ENCODE data around the gene GPAM. TPM values are rescaled to one million over a fixed set of nuclear protein-coding genes. Genes with fewer than 3 reads are reported as not detected.
"Not testable (repeated sequence)": the region's sequence is repeated elsewhere in the genome, so short reads cannot be mapped to it uniquely, and the experiment has no call there.

The GPAM gene
- total and polyA plus RNA-seq, 2 experiments from 2014 or later: 4.9 to 12.5 TPM

GRCh38 chr10:112202561-112203241, 19.1 kb upstream of the GPAM start:
- peak; percentile 95 for DNase-seq
- H3K4me3 ChIP-seq: peak overlapping the region; percentile 32; the same call in 1 of the 2 replicates
- no peaks in the 10 kb centered on the region for H3K79me2 ChIP-seq (ENCODE audit: insufficient read depth)
- no peaks in the 10 kb centered on the region for H3K9me2 ChIP-seq (ENCODE audit: insufficient read depth)
- H3K27ac ChIP-seq: peak overlapping the region; percentile 71
- peaks cover 30% of the 10 kb centered on the region for H3F3A ChIP-seq (ENCODE audit: insufficient read depth)
- TF ChIP-seq EZH2phosphoT487 (IDR thresholded peaks at IDR 0.05; ENCODE audit: insufficient read depth, low read depth) (no peak), EZH2 (IDR thresholded peaks at IDR 0.05; ENCODE audit: insufficient read depth, poor library complexity, severe bottlenecking) (no peak)
- H4K20me1 ChIP-seq (ENCODE audit: insufficient read depth): no peaks in the 10 kb centered on the region
- H3K4me1 ChIP-seq (ENCODE audit: insufficient read depth): peaks cover 35% of the 10 kb centered on the region
- in situ Hi-C loops (cut with MboI): no loop called here
- H2AFZ ChIP-seq: no peak overlapping the region
- no peaks in the 10 kb centered on the region for H3K27me3 ChIP-seq (replicated peaks; ENCODE audit: insufficient read depth)
- peak overlapping the region; percentile 8; the same call in 1 of the 2 replicates for H3K9ac ChIP-seq
- peak overlapping the region; percentile 46 for H3K4me2 ChIP-seq (ENCODE audit: unreplicated experiment)
- WGBS, 2 experiments (ENCODE audit: low coverage in 1 of 2, low lambda C conversion rate in 2 of 2, missing lambda C conversion rate in 2 of 2): 44 to 45% methylated on average over 6 of the region's 6 CpGs
- H3K9me3 ChIP-seq (ENCODE audit: low read depth): no peaks in the 10 kb centered on the region
- no peaks in the 10 kb centered on the region for H3K36me3 ChIP-seq (ENCODE audit: low read depth)

- H3K9me2 ChIP-seq (ENCODE audit: insufficient read depth): no peaks in the 10 kb centered on the region
- H3K79me2 ChIP-seq (ENCODE audit: insufficient read depth): no peaks in the 10 kb centered on the region
- H4K20me1 ChIP-seq (ENCODE audit: insufficient read depth): no peaks in the 10 kb centered on the region
- peaks cover 25% of the 10 kb centered on the region for H3F3A ChIP-seq (ENCODE audit: insufficient read depth)
- H3K4me2 ChIP-seq (ENCODE audit: unreplicated experiment): no peak overlapping the region
- H3K27me3 ChIP-seq (replicated peaks; ENCODE audit: insufficient read depth): no peaks in the 10 kb centered on the region
- H3K4me3 ChIP-seq: no peak overlapping the region
- no peaks in the 10 kb centered on the region for H3K9me3 ChIP-seq (ENCODE audit: low read depth)
- H3K36me3 ChIP-seq (ENCODE audit: low read depth): no peaks in the 10 kb centered on the region
- H3K9ac ChIP-seq: no peak overlapping the region
- no peak for DNase-seq
- peaks cover 31% of the 10 kb centered on the region for H3K4me1 ChIP-seq (ENCODE audit: insufficient read depth)
- peak overlapping the region; percentile 71 for H3K27ac ChIP-seq
- WGBS, 2 experiments (ENCODE audit: low coverage in 1 of 2, low lambda C conversion rate in 2 of 2, missing lambda C conversion rate in 2 of 2): 83 to 93% methylated on average over 1 of the region's 1 CpG
- no peak overlapping the region for H2AFZ ChIP-seq
- no peak for TF ChIP-seq EZH2phosphoT487 (IDR thresholded peaks at IDR 0.05; ENCODE audit: insufficient read depth, low read depth)
- TF ChIP-seq EZH2 (IDR thresholded peaks at IDR 0.05; ENCODE audit: insufficient read depth, poor library complexity, severe bottlenecking): no peak
- in situ Hi-C loops (cut with MboI): no loop called here
Observed at GRCh38 chr10:112202076-112202475, 18.5 kb upstream of the GPAM start.

- H3K4me2 ChIP-seq (ENCODE audit: unreplicated experiment): no peak overlapping the region
- H3K79me2 ChIP-seq (ENCODE audit: insufficient read depth): no peaks in the 10 kb centered on the region
- H2AFZ ChIP-seq: no peak overlapping the region
- H4K20me1 ChIP-seq (ENCODE audit: insufficient read depth): no peaks in the 10 kb centered on the region
- no peaks in the 10 kb centered on the region for H3K9me2 ChIP-seq (ENCODE audit: insufficient read depth)
- no peak for TF ChIP-seq EZH2phosphoT487 (IDR thresholded peaks at IDR 0.05; ENCODE audit: insufficient read depth, low read depth)
- H3K36me3 ChIP-seq (ENCODE audit: low read depth): no peaks in the 10 kb centered on the region
- peaks cover 25% of the 10 kb centered on the region for H3F3A ChIP-seq (ENCODE audit: insufficient read depth)
- WGBS, 2 experiments (ENCODE audit: low coverage in 1 of 2, low lambda C conversion rate in 2 of 2, missing lambda C conversion rate in 2 of 2): 56 to 63% methylated on average over 1 of the region's 1 CpG
- no peak overlapping the region for H3K9ac ChIP-seq
- H3K27ac ChIP-seq: no peak overlapping the region
- no peaks in the 10 kb centered on the region for H3K27me3 ChIP-seq (replicated peaks; ENCODE audit: insufficient read depth)
- in situ Hi-C loops (cut with MboI): no loop called here
- H3K9me3 ChIP-seq (ENCODE audit: low read depth): no peaks in the 10 kb centered on the region
- H3K4me1 ChIP-seq (ENCODE audit: insufficient read depth): peaks cover 31% of the 10 kb centered on the region
- DNase-seq: no peak
- no peak overlapping the region for H3K4me3 ChIP-seq
Observed at GRCh38 chr10:112201334-112201733, 17.8 kb upstream of the GPAM start.

GRCh38 chr10:112200259-112200658, 16.7 kb upstream of the GPAM start:
- 74 to 87% methylated on average over 4 to 5 of the region's 5 CpGs for WGBS, 2 experiments (ENCODE audit: low coverage in 1 of 2, low lambda C conversion rate in 2 of 2, missing lambda C conversion rate in 2 of 2)
- in situ Hi-C loops (cut with MboI); DNase-seq: not testable (repeated sequence)

GRCh38 chr10:112197662-112198061, 14.1 kb upstream of the GPAM start:
- H3K9me3 ChIP-seq (ENCODE audit: low read depth); H3K4me2 ChIP-seq (ENCODE audit: unreplicated experiment); H3K79me2 ChIP-seq (ENCODE audit: insufficient read depth); H3K9me2 ChIP-seq (ENCODE audit: insufficient read depth); in situ Hi-C loops (cut with MboI); H3K27me3 ChIP-seq (replicated peaks; ENCODE audit: insufficient read depth); H3K4me3 ChIP-seq; H3K9ac ChIP-seq; H4K20me1 ChIP-seq (ENCODE audit: insufficient read depth); H3K27ac ChIP-seq; H2AFZ ChIP-seq; DNase-seq; H3K36me3 ChIP-seq (ENCODE audit: low read depth): not testable (repeated sequence)
- 89 to 90% methylated on average over 2 of the region's 2 CpGs for WGBS, 2 experiments (ENCODE audit: low coverage in 1 of 2, low lambda C conversion rate in 2 of 2, missing lambda C conversion rate in 2 of 2)
- peaks cover 12% of the 10 kb centered on the region for H3F3A ChIP-seq (ENCODE audit: insufficient read depth)
- peaks cover 14% of the 10 kb centered on the region for H3K4me1 ChIP-seq (ENCODE audit: insufficient read depth)

More at GRCh38 chr10:112200259-112200658, 16.7 kb upstream of the GPAM start:
- H3K9ac ChIP-seq; H3K36me3 ChIP-seq (ENCODE audit: low read depth); H3K27me3 ChIP-seq (replicated peaks; ENCODE audit: insufficient read depth); H3K79me2 ChIP-seq (ENCODE audit: insufficient read depth); H3K4me2 ChIP-seq (ENCODE audit: unreplicated experiment); H3K9me3 ChIP-seq (ENCODE audit: low read depth); H4K20me1 ChIP-seq (ENCODE audit: insufficient read depth); H3K4me3 ChIP-seq; H3K27ac ChIP-seq; H2AFZ ChIP-seq; H3K9me2 ChIP-seq (ENCODE audit: insufficient read depth): not testable (repeated sequence)
- peaks cover 25% of the 10 kb centered on the region for H3F3A ChIP-seq (ENCODE audit: insufficient read depth)
- peaks cover 31% of the 10 kb centered on the region for H3K4me1 ChIP-seq (ENCODE audit: insufficient read depth)

Measured in GM23248 (cell line).